ENCODE measurements around the gene SHC3.
A peak's percentile ranks its signal among the peaks of the same experiment; 100 is the strongest.

The SHC3 gene

GRCh38 chr9:88988796-88989641 is 189.6 kb downstream of the SHC3 start:
- peak; percentile 79 for DNase-seq (ENCODE audit: low read depth)
- H3K4me3 ChIP-seq (replicated peaks; ENCODE audit: low read depth, low read length): no peak overlapping the region
- no peak for TF ChIP-seq CTCF (IDR thresholded peaks at IDR 0.05; ENCODE audit: low read length, missing control alignments)

DNA sequence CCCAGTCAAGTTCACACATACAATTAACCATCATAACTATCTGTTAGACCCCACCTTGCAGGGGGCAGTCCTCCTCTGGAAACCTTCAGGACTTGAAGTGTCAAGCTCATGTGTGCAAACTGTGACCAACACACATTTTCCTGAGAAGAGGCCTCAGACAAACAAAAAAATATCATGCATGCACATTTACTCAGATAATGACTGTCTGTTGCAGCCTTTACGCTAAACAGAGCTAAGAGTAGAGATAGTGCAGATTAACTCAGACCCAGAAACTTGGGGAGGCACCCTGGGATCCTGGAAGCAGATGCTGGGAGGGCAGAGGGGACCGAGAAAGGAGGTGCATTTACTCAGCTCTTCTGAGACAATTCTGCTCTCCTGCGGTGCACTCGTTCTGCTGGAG is 191.0 kb downstream of the SHC3 start:
- DNase-seq (ENCODE audit: low read depth): no peak
- no peak for TF ChIP-seq CTCF (IDR thresholded peaks at IDR 0.05; ENCODE audit: low read length, missing control alignments)
- H3K4me3 ChIP-seq (replicated peaks; ENCODE audit: low read depth, low read length): no peak overlapping the region

GRCh38 chr9:88986776-88987175 is 191.8 kb downstream of the SHC3 start:
- DNase-seq (ENCODE audit: low read depth): no peak
- no peak overlapping the region for H3K4me3 ChIP-seq (replicated peaks; ENCODE audit: low read depth, low read length)
- TF ChIP-seq CTCF (IDR thresholded peaks at IDR 0.05; ENCODE audit: low read length, missing control alignments): no peak

GRCh38 chr9:88985616-88986015 is 193.0 kb downstream of the SHC3 start:
- no peak for DNase-seq (ENCODE audit: low read depth)

DNA sequence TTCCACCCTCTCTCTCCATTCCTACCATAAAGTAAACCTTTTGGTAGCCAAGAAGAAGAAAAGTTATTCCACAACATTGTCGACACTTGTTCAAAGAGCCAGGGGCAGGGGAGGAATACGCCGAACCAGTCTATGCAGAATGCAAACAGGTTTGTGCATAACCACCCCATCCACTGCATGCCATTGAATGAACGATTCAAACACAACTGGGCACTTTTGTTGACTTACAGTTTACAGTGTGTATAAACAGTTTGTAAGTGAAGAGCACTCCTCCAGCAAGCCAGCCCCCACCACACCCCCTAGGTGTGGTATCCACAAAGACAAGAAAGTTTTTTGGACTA is 194.1 kb downstream of the SHC3 start:
- DNase-seq (ENCODE audit: low read depth): no peak
- H3K4me3 ChIP-seq (replicated peaks; ENCODE audit: low read depth, low read length): no peak overlapping the region
- TF ChIP-seq CTCF (IDR thresholded peaks at IDR 0.05; ENCODE audit: low read length, missing control alignments): no peak

More at GRCh38 chr9:88985616-88986015, 193.0 kb downstream of the SHC3 start:
- no peak overlapping the region for H3K4me3 ChIP-seq (replicated peaks; ENCODE audit: low read depth, low read length)
- TF ChIP-seq CTCF (IDR thresholded peaks at IDR 0.05; ENCODE audit: low read length, missing control alignments): no peak

GRCh38 chr9:88983865-88984542 is 194.6 kb downstream of the SHC3 start:
- no peak overlapping the region for H3K4me3 ChIP-seq (replicated peaks; ENCODE audit: low read depth, low read length)
- DNase-seq (ENCODE audit: low read depth): no peak
- no peak for TF ChIP-seq CTCF (IDR thresholded peaks at IDR 0.05; ENCODE audit: low read length, missing control alignments)
